HepG2 (cell line): ENCODE results near the gene RBM6. TPM values are rescaled to one million over a fixed set of nuclear protein-coding genes. Genes with fewer than 3 reads are reported as not detected.
A peak's percentile ranks its signal among the peaks of the same experiment; 100 is the strongest.

Experiments used
- ATAC-seq: fragments of 200-7000 bp; cut with Tn5 transposase; 3 replicates; pipeline ENCODE4 v1.9.1; 2020; ENCODE audit warnings: mild to moderate bottlenecking, moderate library complexity
- BruUV-seq: library from RNA; stranded (reverse); fragments of 400-500 nt; replicated peaks from 2 replicates; lab custom pipeline; 2021; lab: Mats Ljungman, UMichigan
- CTCF ChIA-PET: fragments of 300-600 bp; formaldehyde crosslinking; extraction: SDS; loops from one replicate; lab custom pipeline; 2021; ENCODE audit warnings: low total read pairs, inconsistent platforms, low intra/inter-chr PET ratio; lab: Yijun Ruan, JAX
- POLR2A ChIA-PET: fragments of 350-600 bp; sonication (Branson Sonifier 250); formaldehyde crosslinking; loops from one replicate; lab custom pipeline; 2020; ENCODE audit warnings: antibody characterized with exemption, inconsistent platforms; lab: Yijun Ruan, JAX
- DNase-seq: peaks from one replicate; pipeline ENCODE4 v3.0.0-alpha.2; 2015; ENCODE audit warnings: low spot score
- FAIRE-seq: peaks from 3 replicates; lab custom pipeline; 2011; peaks lifted over from hg19 to GRCh38; lab: Jason Lieb, UNC
- H2AFZ ChIP-seq: one replicate; pipeline ENCODE4 v1.6.1; 2011; ENCODE audit warnings: low read length, inconsistent platforms
- H3K27ac ChIP-seq: fragments of 300-600 bp; 3 replicates; pipeline ENCODE4 v1.8.0; 2011; ENCODE audit warnings: mixed run types, mild to moderate bottlenecking, mixed read lengths, low read length, inconsistent platforms; ENCODE audit not compliant: insufficient read depth; ENCODE audit errors: extremely low read length
- H3K27me3 ChIP-seq, 2 experiments: fragments of 200-600 bp in 1 of 2; 2 replicates in 1 of 2; 3 replicates in 1 of 2; pipeline versions ENCODE4 v1.6.0 to v1.8.0; 2011; ENCODE audit warnings: low read length in 2 of 2, mild to moderate bottlenecking in 2 of 2, moderate library complexity in 2 of 2, inconsistent platforms in 1 of 2; ENCODE audit not compliant: insufficient read depth in 2 of 2, control insufficient read depth in 1 of 2
- H3K36me3 ChIP-seq, 2 experiments: fragments of 200-600 bp in 1 of 2; replicated peaks in 1 of 2; 2 replicates in 1 of 2; 3 replicates in 1 of 2; pipeline versions ENCODE4 v1.5.1 to v1.8.0; 2011; ENCODE audit warnings: low read length in 2 of 2, inconsistent platforms in 1 of 2; ENCODE audit not compliant: insufficient read depth in 2 of 2, control insufficient read depth in 1 of 2
- H3K4me1 ChIP-seq: 2 replicates; pipeline ENCODE4 v1.5.1; 2012; ENCODE audit warnings: low read length, inconsistent platforms; ENCODE audit not compliant: insufficient read depth
- H3K4me2 ChIP-seq: 2 replicates; pipeline ENCODE4 v1.6.0; 2011; ENCODE audit warnings: low read depth, low read length, inconsistent platforms
- H3K4me3 ChIP-seq, 3 experiments: fragments of 200-600 bp in 1 of 3; sonication (generic), shearing (Covaris generic) in 1 of 3; replicated peaks in 1 of 3; 2 replicates each; pipeline ENCODE4 v1.5.1; 2011 to 2016; ENCODE audit warnings: low read length in 3 of 3, inconsistent platforms in 2 of 3, low read depth in 2 of 3, mild to moderate bottlenecking in 2 of 3, control low read depth in 1 of 3, mixed read lengths in 1 of 3; ENCODE audit not compliant: insufficient read depth in 1 of 3
- H3K79me2 ChIP-seq: one replicate; pipeline ENCODE4 v1.6.1; 2011; ENCODE audit warnings: low read length, inconsistent platforms; ENCODE audit not compliant: insufficient read depth
- H3K9ac ChIP-seq: 2 replicates; pipeline ENCODE4 v1.6.0; 2011; ENCODE audit warnings: mild to moderate bottlenecking, low read depth, low read length, inconsistent platforms; ENCODE audit not compliant: insufficient read depth
- H3K9me3 ChIP-seq: 2 replicates; pipeline ENCODE4 v1.5.1; 2012; ENCODE audit warnings: mild to moderate bottlenecking, low read length
- H4K20me1 ChIP-seq: 2 replicates; pipeline ENCODE4 v1.6.0; 2011; ENCODE audit warnings: inconsistent platforms, mild to moderate bottlenecking, low read length, moderate library complexity; ENCODE audit not compliant: insufficient read depth
- CTCF ChIP-seq: sonication (generic); formaldehyde crosslinking; IDR thresholded peaks from 2 replicates; pipeline ENCODE4 v1.5.0; 2020; ENCODE audit warnings: mild to moderate bottlenecking, missing genetic modification reagents, moderate library complexity
- FOXA3 ChIP-seq: IDR thresholded peaks from 2 replicates; pipeline ENCODE4 v1.6.1; 2016; ENCODE audit warnings: missing genetic modification reagents, missing compliant biosample characterization
- JUN ChIP-seq: sonication (generic); formaldehyde crosslinking; IDR thresholded peaks from 2 replicates; pipeline ENCODE4 v1.4.0; 2020; ENCODE audit warnings: mild to moderate bottlenecking, missing genetic modification reagents
- MTF2 ChIP-seq: sonication (generic); formaldehyde crosslinking; IDR thresholded peaks from 2 replicates; pipeline ENCODE4 v1.5.0; 2020; ENCODE audit warnings: missing genetic modification reagents, borderline replicate concordance
- RAD21 ChIP-seq: fragments of 450-650 bp; formaldehyde crosslinking; IDR thresholded peaks from 2 replicates; pipeline ENCODE4 v1.5.0; 2020; ENCODE audit warnings: mild to moderate bottlenecking
- RBFOX2 ChIP-seq: fragments of 200-400 bp; formaldehyde crosslinking; IDR thresholded peaks from 2 replicates; pipeline ENCODE4 v1.6.1; 2017; ENCODE audit warnings: low read depth, mild to moderate bottlenecking, low read length
- TCF7L2 ChIP-seq: IDR thresholded peaks from 2 replicates; pipeline ENCODE4 v1.6.1; 2011; ENCODE audit warnings: mild to moderate bottlenecking, low read depth, low read length, moderate library complexity
- TFAP4 ChIP-seq: sonication (generic); IDR thresholded peaks from 2 replicates; pipeline ENCODE4 v1.6.1; 2016; ENCODE audit warnings: low read depth, borderline replicate concordance
- ZNF597 ChIP-seq: sonication (generic); formaldehyde crosslinking; IDR thresholded peaks from 2 replicates; pipeline ENCODE4 v1.5.0; 2020; ENCODE audit warnings: missing genetic modification reagents
- ZNF709 ChIP-seq: sonication (generic); formaldehyde crosslinking; IDR thresholded peaks from 2 replicates; pipeline ENCODE4 v1.5.0; 2020; ENCODE audit warnings: mild to moderate bottlenecking, missing genetic modification reagents
- WGBS: methylation state at CpG from one replicate; pipeline ENCODE4 v1.1.6; 2017; ENCODE audit warnings: low lambda C conversion rate; 5-methylcytosine and 5-hydroxymethylcytosine counted together
- in situ Hi-C: cut with HindIII; loops from 2 replicates; pipeline ENCODE4 v1.10.0; 2017; ENCODE audit warnings: low pct_unique_long_range_greater_than_20kb; ENCODE audit not compliant: extremely low pct_ligation_motif_present
- intact Hi-C: fragments of 100-400 bp; cut with micrococcal nuclease; formaldehyde crosslinking; loops from one replicate; pipeline ENCODE4 v1.10.0; 2022; ENCODE audit not compliant: unreplicated experiment
- polyA plus RNA-seq, 8 experiments: library from polyadenylated mRNA; depleted of rRNA in 3 of 8; stranded (reverse) in 7 of 8; unstranded in 1 of 8; fragments of >200 nt; fragmentation: Illumina TruSeq in 4 of 8; extraction: Trizol in 4 of 8; gene quantifications; 2 replicates each; pipeline versions ENCODE4 v1.2.1 to v1.2.3, GENCODE V29; 2011 to 2016; ENCODE audit warnings: low read depth in 4 of 8, missing spikeins in 1 of 8, mixed read lengths in 1 of 8; ENCODE audit not compliant: insufficient read depth in 1 of 8
- total RNA-seq, 5 experiments: library from RNA; depleted of rRNA; stranded (reverse); fragments of >200 nt; fragmentation: Illumina TruSeq; extraction: Trizol; gene quantifications; 2 replicates each; pipeline ENCODE4 v1.2.3, GENCODE V29; 2016; ENCODE audit warnings: low read depth in 1 of 5

Gene RBM6
- total and polyA plus RNA-seq, 2 of the 13 experiments (the other 11 are each of a cell fraction or from before 2014, with no cell fraction given): 72.7 to 86.1 TPM

- FAIRE-seq (no peak), DNase-seq (no peak), ATAC-seq (no peak)
- Histone ChIP-seq H3K27me3 (no peaks in the 10 kb centered on the region), H3K4me3 (no peak overlapping the region), H2AFZ (no peak overlapping the region), H3K79me2 (peaks cover 7% of the 10 kb centered on the region), H3K9ac (no peak overlapping the region), H4K20me1 (peaks cover 3% of the 10 kb centered on the region; the same call in 1 of the 2 replicates), H3K27ac (no peak overlapping the region), H3K36me3 (peaks cover 27 to 86% of the 10 kb centered on the region in 2 experiments), H3K9me3 (no peaks in the 10 kb centered on the region), H3K4me1 (peaks cover 3% of the 10 kb centered on the region; the same call in 1 of the 2 replicates), H3K4me2 (no peak overlapping the region)
- intact Hi-C loops (no loop called here), in situ Hi-C loops (no loop called here)
- no peak for TF ChIP-seq ZNF709 (CRISPR knock-in tag)
- no peak for TF ChIP-seq MTF2
- no peak for TF ChIP-seq TCF7L2
- no peak for TF ChIP-seq ZNF597 (CRISPR knock-in tag)
- ChIA-PET CTCF (no interaction called here), POLR2A (no interaction called here)
- 100% methylated on average over 5 of the region's 5 CpGs for WGBS
- no TSS peak for BruUV-seq
These were observed 160.4 kb downstream of the RBM6 start for GRCh38 chr3:50100386-50100785.

GRCh38 chr3:50100956-50101845 lies 161.3 kb downstream of the RBM6 start:
- DNase-seq: no peak
- no TSS peak for BruUV-seq
- TF ChIP-seq RAD21 (CRISPR knock-in tag): no peak
- TF ChIP-seq FOXA3: no peak
- TF ChIP-seq TFAP4: no peak
- no peak for TF ChIP-seq CTCF (CRISPR knock-in tag)
- no peak for TF ChIP-seq JUN (CRISPR knock-in tag)
- peak; percentile 47 for TF ChIP-seq RBFOX2
- TF ChIP-seq, all 625 proteins: peak for 1
- peaks cover 27 to 83% of the 10 kb centered on the region in 2 experiments for H3K36me3 ChIP-seq
- ATAC-seq (no peak), FAIRE-seq (no peak)
- no peaks in the 10 kb centered on the region for H3K27me3 ChIP-seq
- H3K9me3 ChIP-seq: no peaks in the 10 kb centered on the region
- in situ Hi-C loops: no loop called here
- intact Hi-C loops: no loop called here
- 98% methylated on average over 4 of the region's 4 CpGs for WGBS
- H3K4me2 ChIP-seq: no peak overlapping the region
- H3K4me3 ChIP-seq: no peak overlapping the region
- H2AFZ ChIP-seq: no peak overlapping the region
- H4K20me1 ChIP-seq: no peaks in the 10 kb centered on the region
- no peaks in the 10 kb centered on the region for H3K4me1 ChIP-seq
- ChIA-PET CTCF (no interaction called here), POLR2A (interaction anchor here (1.7 kb wide), 1 partner anchor 19 kb away, joined by 4 read pairs; no protein-coding TSS in a partner anchor)
- H3K79me2 ChIP-seq: peaks cover 5% of the 10 kb centered on the region
- H3K9ac ChIP-seq: no peak overlapping the region
- H3K27ac ChIP-seq: no peak overlapping the region
